GM18505 (cell line): ENCODE measurements around the gene EHHADH.

Experiments used
- ATAC-seq: cut with Tn5 transposase; IDR thresholded peaks from one replicate; pipeline ENCODE4 v1.9.1; 2021; ENCODE audit not compliant: unreplicated experiment
- POLR2A ChIP-seq: IDR thresholded peaks from 4 replicates; pipeline ENCODE4 v1.6.1; 2011; ENCODE audit warnings: borderline replicate concordance; ENCODE audit not compliant: insufficient read depth, insufficient read length; ENCODE audit errors: extremely low read depth

EHHADH gene

DNA sequence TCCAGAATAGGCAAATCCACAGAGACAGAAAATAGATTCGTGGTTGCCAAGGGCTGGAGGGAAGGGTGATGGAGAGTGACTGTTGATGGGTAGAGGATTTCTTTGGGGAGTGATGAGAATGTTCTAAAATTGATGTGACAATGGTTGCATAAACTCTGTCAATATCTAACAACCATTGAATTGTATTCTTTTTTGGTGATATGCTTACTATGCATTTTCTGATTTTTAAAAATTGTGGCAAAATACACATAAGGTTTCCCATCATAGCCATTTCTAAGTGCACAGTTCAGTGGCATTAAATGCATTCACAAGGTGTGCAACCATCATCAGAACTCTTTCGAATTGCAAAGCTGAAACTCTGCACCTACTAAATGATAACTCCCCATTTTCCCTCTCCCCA, 56.8 kb downstream of the EHHADH start:
- no peak for TF ChIP-seq POLR2A
- no peak for ATAC-seq

DNA sequence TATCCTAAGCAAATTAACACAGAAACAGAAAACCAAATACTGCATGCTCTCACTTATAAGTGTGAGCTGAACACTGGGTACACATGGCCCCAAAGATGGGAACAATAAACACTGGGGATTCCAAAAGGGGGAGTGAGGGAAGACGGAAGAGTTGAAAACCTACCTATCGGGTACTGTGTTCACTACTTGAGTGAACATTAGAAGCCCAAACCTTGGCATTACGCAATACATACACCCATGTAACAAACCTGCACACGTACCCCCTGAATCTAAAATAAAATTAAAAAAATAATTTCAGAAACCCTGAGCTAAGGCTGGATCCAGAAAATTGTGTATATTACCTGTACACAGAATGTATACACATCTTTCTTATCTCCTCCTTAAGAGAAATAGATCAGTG, 58.2 kb downstream of the EHHADH start:
- ATAC-seq, result no peak

DNA sequence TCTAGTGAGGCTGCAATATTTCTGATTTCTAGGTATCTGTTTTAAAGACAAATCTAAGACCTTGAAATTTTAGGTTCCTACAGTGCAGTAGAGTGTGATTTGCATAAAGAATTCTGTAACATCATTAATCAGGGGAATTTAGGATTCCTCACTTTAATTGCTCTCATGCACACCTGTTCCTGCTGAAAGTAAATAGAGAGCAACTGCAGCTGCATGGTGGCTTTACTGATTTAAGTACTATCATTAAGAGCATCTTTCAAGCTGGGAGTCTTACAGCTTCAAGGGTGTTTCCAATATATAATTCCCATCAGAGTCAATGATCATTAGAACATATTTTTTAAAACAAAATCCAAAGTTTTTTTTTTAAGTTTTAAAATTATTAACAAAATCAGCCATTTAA, 65.0 kb downstream of the EHHADH start:
- no peak for ATAC-seq
- no peak for TF ChIP-seq POLR2A

More for the DNA sequence above, 58.2 kb downstream of the EHHADH start:
- TF ChIP-seq POLR2A, result no peak

DNA sequence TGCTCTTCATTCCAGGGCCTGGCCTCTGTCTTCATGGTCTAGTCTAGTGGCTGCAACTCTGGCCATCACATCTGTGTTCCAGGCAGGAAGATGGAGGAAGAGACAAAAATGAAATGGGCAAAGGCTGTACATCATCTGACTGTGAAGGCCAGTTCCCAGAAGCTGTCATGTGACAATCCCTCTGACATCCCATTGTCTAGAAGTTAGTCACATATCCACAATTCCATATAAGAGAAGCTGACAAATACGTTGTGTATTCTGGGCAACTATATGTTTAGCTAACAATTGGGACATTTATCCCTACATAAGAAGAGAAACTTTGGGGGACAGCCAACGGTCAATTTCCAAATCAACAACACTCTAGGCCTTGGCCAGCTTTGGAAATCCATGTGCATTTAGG, 66.5 kb downstream of the EHHADH start:
- no peak for ATAC-seq
- TF ChIP-seq POLR2A, result no peak

DNA sequence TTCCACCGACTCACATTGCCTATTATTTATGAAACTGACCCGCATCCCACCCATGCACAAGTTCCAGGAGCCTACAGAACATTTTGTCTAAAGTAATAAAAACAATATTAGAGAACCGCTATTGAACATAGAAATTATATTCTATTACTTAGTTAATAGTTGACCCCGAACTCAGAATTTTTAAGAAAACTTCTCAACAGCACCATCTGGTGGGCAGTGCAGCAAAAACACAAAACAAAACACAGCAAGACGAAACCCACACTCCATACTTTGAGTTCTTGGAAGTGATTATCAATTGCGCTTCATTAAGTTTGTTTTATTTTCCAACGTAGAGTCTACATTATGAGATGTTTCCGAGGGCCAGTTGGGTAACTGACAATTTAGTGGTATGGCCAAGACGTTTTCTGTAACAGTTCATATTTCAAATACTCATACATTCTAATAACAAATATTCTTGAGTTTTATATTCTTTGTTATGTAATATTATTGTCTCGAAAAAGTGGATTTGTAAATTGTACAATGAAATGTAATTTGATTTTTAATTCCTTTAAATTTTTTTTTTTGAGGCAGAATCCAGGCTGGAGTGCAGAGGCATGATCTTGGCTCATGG, 77.0 kb downstream of the EHHADH start:
- no peak for TF ChIP-seq POLR2A
- ATAC-seq, result no peak

DNA sequence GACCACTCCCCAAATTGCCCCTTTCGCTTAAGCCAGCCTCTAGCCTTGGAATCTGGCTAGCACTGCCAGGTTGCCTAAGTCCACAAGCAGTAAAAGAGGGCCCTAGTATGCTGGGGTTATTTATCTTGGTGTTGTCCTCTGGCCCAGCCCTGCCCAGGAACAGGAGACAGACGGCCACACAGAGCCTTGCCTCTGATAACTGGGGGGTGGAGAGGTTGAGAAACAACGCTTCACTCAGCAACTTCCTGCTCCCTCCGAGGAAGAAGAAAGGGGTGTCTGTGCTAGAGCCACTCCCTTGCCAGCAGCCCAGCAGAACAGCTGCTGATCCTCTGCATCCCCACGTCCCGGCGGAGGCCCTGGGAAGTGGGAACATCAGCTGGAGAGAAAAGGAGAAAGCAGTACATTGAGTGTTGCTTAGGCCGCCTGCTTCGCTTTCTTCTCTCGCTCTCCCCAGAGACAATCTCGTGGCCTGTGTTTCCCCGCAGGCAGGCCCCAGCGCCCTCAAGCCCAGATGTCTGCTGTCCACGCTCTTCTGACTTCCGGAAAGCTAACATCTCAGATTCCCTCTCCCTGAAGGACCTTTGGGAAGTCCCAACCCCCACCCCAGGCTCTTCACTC, 78.4 kb downstream of the EHHADH start:
- TF ChIP-seq POLR2A, result no peak
- ATAC-seq, result no peak

DNA sequence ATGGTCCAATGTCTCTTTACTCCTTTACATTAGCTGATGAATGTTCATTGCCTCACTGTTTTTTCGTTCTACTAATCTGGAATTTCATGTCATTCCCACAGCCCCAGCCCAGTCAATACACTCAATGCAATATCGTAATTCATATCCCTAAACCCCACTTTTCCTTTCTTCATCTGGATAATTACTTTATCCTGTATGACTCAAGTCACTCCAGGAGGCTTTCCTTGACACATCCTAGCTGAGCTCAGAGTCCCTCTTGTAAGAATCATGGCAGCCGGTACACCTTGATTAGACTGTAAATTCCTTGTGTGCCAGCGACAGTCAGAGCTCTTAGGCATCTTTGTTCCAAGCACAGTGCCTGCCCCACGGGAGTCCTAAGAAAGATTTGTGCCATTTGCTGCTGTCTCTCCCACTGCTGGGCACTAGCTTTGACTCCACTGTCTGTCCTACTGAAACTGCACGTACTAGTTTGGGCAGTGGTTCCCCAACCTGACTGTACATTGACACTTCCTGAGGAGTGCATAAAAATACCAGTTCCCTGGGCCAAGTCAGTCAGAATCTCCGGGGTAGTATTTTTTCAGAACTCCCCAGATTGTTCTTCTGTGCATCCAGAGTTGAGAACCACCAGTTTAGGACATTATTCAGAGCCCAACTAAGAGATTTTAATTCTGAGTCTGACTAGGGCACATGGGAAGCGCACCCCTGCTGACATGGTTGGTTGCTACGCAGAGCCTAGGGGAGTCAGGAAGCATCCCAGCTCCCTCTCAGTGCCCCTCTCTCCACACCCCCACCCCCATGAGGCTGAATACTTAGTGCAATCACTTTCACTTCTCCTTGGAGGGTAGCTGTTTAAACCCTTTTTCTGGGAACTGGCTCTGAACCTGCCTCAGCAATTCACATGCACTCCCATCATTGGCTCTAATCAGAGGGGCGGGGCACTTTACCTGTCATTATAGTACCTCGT, 81.5 kb downstream of the EHHADH start:
- no peak for ATAC-seq
- no peak for TF ChIP-seq POLR2A

DNA sequence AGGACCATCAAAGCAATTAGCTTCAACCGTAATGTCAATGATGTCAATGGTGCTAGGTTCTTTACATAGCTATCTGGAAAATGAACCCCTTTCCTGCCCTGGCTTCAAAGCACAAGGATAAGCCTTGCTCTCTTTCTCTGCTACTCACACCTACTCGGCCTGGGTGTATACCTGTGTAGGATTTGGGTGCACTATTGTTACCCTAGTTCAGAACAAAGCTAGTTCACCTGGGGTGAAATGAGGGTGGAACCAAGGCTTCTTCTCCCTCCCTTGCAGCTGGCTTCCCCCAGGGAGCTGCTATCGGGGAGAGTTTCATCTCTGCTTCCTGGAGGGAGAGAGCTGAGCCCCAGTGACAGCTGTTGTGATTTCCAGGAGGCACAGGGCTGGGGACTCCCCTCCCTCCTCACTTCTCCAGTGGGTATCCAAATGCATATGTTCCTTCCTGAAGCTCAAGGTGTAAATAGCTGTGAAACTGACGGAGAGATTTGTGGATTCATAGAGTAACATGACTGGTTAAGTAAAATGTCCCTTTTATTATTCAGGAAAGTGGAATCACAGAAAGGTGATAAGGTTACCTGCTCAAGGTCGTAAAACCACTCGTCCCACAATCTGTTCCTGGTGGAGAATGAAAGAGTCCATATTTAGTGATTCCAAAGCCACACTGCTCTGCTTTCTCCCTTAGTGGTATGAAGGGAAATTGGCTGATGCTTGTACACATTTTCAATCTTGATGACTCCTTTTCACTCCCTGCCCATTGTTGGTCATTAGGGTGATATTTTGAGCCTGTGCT, 89.2 kb downstream of the EHHADH start:
- TF ChIP-seq POLR2A, result no peak
- no peak for ATAC-seq

DNA sequence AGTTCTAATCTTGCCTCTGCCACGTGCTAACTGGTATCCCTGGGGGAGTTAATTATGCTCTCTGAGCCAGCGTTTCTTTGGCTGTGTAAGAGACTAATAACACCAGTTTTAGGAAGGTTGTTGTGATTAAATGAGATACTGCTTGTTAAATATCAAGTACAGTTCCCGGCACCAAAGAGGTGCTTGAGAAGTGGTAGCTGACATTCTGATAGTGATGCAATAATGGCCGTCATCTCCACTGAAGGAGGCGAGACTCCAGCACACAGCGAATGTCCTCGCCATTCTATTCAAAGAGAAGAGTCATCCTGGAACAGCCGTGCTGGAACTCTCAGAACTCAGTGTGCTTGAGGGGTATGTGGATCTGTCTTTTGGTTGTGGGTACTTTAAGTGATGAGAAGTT, 91.2 kb downstream of the EHHADH start:
- TF ChIP-seq POLR2A, result no peak
- ATAC-seq, result no peak

DNA sequence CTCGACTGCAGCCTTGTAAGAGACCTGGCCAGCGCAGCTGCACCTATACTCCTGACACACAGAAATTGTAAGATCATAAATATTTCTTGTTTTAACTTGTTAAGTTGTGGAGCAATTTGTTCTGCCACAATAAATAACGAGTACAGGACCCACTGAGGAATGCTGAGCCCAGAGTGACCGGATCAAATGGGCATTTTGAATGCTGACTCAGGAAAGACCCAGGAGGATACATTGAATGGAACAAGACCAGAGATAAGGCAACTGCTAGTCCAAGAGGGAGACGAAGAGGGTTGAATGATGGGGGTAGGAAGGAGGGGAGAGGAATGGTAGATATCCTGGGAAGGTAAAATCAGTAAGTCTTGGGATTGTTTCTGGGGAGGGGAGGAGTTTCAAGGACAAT, 92.1 kb downstream of the EHHADH start:
- no peak for TF ChIP-seq POLR2A
- no peak for ATAC-seq

DNA sequence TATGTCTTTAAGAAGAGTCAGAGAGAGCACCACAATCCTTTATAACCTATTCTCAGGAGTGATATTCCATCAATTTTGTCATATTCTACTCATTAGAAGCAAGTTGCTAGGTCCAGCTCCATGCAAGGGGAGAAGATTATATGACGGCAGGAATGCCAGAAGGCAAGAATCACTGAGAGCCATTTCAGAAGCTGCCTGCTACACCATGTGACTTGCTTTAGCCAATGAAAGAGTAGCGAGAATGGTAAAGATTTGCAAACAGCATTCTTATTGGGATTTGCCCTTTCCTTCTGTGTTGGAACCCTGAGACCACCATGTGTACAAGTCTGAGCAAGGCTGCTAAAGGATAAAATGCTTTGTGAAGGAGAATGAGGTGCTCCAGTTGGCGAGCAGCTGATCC, 96.5 kb downstream of the EHHADH start:
- TF ChIP-seq POLR2A, result no peak
- no peak for ATAC-seq

DNA sequence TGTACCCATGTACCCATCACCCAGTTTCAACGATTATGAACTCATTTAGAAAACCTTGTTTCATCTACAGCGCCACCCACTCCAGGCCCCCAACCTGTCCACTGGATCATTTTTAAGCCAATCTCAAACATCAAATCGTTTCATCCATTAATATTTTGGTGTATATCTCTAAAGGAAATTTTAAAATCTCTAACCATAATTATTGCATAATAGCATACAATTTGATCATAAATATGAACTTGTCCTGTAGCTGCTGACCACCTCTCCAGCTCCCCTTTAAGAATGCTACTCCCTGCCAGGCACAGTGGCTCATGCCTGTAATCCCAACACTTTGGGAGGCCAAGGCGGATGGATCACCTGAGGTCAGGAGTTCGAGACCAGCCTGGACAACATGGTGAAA, 98.2 kb downstream of the EHHADH start:
- TF ChIP-seq POLR2A, result no peak
- ATAC-seq, result no peak
